Esophagus muscularis mucosa (tissue), 4 donors: ENCODE results near the gene ACAP1. TPM values are rescaled to one million over a fixed set of nuclear protein-coding genes. Genes with fewer than 3 reads are reported as not detected.
"Not testable (repeated sequence)": the region's sequence is repeated elsewhere in the genome, so short reads cannot be mapped to it uniquely, and the experiment has no call there.

Experiments
- DNase-seq: peaks from one replicate; pipeline ENCODE4 v3.0.0-alpha.2; 2017; ENCODE audit errors: extremely low spot score
- H3K27ac ChIP-seq, 4 donors: fragments of 200-600 bp; sonication (generic); replicated peaks in 1 of 4; 1 replicate in 3 of 4; 2 replicates in 1 of 4; pipeline ENCODE4 v1.5.1; 2016 to 2019; ENCODE audit warnings: mild to moderate bottlenecking in 1 of 4
- H3K27me3 ChIP-seq, 4 donors: fragments of 200-600 bp; sonication (generic); one replicate each; pipeline versions ENCODE4 v1.5.1 to v1.6.0; 2016 to 2019
- H3K36me3 ChIP-seq, 4 donors: fragments of 200-600 bp; sonication (generic); one replicate each; pipeline ENCODE4 v1.5.1; 2016 to 2019
- H3K4me1 ChIP-seq, 4 donors: fragments of 200-600 bp; sonication (generic); one replicate each; pipeline ENCODE4 v1.5.1; 2016 to 2019
- H3K4me3 ChIP-seq, 4 donors: fragments of 200-600 bp; sonication (generic); 1 replicate in 2 of 4; 2 replicates in 2 of 4; pipeline ENCODE4 v1.5.1; 2016 to 2019; ENCODE audit warnings: mild to moderate bottlenecking in 4 of 4, moderate library complexity in 1 of 4
- H3K9me3 ChIP-seq, 4 donors: fragments of 200-600 bp; sonication (generic); 1 replicate in 3 of 4; 2 replicates in 1 of 4; pipeline ENCODE4 v1.5.1; 2016 to 2019
- EP300 ChIP-seq: sonication (generic); formaldehyde crosslinking; IDR thresholded peaks from one replicate; pipeline ENCODE4 v1.6.1; 2017; ENCODE audit warnings: antibody characterized with exemption
- POLR2A ChIP-seq: fragments of 450-650 bp; IDR thresholded peaks from one replicate; pipeline ENCODE4 v1.6.1; 2017; ENCODE audit warnings: antibody characterized with exemption, moderate library complexity, mild to moderate bottlenecking, low read depth
- POLR2AphosphoS5 ChIP-seq, 2 donors: sonication (generic); formaldehyde crosslinking; IDR thresholded peaks; one replicate each; pipeline ENCODE4 v1.6.1; 2017; ENCODE audit warnings: antibody characterized with exemption in 2 of 2
- WGBS: methylation state at CpG from one replicate; pipeline ENCODE4 v1.1.5; 2018; 5-methylcytosine and 5-hydroxymethylcytosine counted together
- intact Hi-C: fragments of 100-400 bp; cut with DNase I; formaldehyde crosslinking; loops from one replicate; pipeline ENCODE4 v1.15.1; 2023
- total RNA-seq, 4 donors: library from RNA; depleted of rRNA; stranded (reverse); fragments of >200 nt; gene quantifications; one replicate each; pipeline versions ENCODE4 v1.1.0 to v1.2.1, GENCODE V29; 2016
- TF ChIP-seq, protein P1 (sequence below), 3 experiments: fragments of 200-600 bp in 2 of 3; fragments of 450-650 bp in 1 of 3; sonication (generic) in 2 of 3; IDR thresholded peaks; one replicate each; pipeline ENCODE4 v1.5.1; 2017 to 2019; ENCODE audit warnings: antibody characterized with exemption in 3 of 3, mild to moderate bottlenecking in 2 of 3, moderate library complexity in 1 of 3

ACAP1 gene
- total RNA-seq, 4 donors from 2014 or later, result 2.1 to 11.4 (median 4.6) TPM

GRCh38 chr17:7329374-7329996 is 6.8 kb upstream of the ACAP1 start:
- Histone ChIP-seq H3K27me3 (peaks cover 0 to 16% (median 0%) of the 10 kb centered on the region in 4 donors), H3K4me1 (peaks cover 16 to 29% (median 24%) of the 10 kb centered on the region in 4 donors), H3K27ac (peak overlapping the region; percentile 92 to 93 (median 92)), H3K9me3 (no peaks in the 10 kb centered on the region), H3K4me3 (peak overlapping the region; percentile 75 to 89 (median 84)), H3K36me3 (peaks cover 0 to 32% (median 26%) of the 10 kb centered on the region in 4 donors)
- DNase-seq, result peak; percentile 99
- TF ChIP-seq POLR2AphosphoS5 (IDR thresholded peaks at IDR 0.05) (peak; percentile 95), EP300 (no peak), POLR2A (peak; percentile 64)
- TF ChIP-seq, protein P1, sequence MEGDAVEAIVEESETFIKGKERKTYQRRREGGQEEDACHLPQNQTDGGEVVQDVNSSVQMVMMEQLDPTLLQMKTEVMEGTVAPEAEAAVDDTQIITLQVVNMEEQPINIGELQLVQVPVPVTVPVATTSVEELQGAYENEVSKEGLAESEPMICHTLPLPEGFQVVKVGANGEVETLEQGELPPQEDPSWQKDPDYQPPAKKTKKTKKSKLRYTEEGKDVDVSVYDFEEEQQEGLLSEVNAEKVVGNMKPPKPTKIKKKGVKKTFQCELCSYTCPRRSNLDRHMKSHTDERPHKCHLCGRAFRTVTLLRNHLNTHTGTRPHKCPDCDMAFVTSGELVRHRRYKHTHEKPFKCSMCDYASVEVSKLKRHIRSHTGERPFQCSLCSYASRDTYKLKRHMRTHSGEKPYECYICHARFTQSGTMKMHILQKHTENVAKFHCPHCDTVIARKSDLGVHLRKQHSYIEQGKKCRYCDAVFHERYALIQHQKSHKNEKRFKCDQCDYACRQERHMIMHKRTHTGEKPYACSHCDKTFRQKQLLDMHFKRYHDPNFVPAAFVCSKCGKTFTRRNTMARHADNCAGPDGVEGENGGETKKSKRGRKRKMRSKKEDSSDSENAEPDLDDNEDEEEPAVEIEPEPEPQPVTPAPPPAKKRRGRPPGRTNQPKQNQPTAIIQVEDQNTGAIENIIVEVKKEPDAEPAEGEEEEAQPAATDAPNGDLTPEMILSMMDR (IDR thresholded peaks at IDR 0.05), result peak in 1 of 3 experiments; percentile 3
- WGBS, result under 1% methylated on average over 23 of the region's 43 CpGs
- intact Hi-C loops, result no loop called here

DNA sequence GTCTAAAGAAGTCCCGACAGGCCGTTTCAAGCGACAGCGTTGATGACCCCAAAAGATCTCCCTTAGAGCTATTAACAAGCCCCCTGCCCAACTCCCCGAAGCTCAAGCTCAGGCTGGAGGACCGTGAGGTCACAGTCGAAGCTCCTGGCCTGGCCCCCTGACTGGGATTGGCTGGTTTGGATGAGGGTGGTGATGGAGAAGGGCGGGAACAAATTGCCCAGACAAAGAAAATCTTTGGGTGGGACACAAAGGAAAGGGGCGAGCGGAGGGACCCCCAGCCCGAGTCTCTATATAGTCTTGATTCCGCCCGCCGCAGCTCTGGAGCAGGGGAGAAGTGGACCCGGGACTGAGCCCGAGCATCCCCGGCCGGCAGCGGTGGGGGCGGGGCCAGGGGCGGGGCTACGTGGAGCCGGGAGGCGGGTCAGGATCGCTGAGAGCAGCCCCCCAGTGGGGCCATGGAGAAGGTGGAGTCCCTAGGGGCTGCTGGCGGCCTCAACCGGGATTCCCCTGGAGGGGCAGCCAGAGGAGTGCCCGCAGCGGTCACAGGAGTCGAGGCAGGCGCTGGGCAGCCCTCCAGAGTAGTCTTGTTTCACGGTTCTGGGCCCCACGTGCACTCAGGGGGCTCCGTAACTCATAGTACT is 6.2 kb upstream of the ACAP1 start:
- Histone ChIP-seq H3K4me1 (peaks cover 16 to 29% (median 24%) of the 10 kb centered on the region in 4 donors), H3K9me3 (no peaks in the 10 kb centered on the region), H3K27ac (peak overlapping the region; percentile 92 to 93 (median 92)), H3K4me3 (peak overlapping the region; percentile 75 to 89 (median 84)), H3K27me3 (peaks cover 0 to 22% (median 0%) of the 10 kb centered on the region in 4 donors), H3K36me3 (peaks cover 0 to 26% (median 20%) of the 10 kb centered on the region in 4 donors)
- no peak for DNase-seq
- no peak for TF ChIP-seq POLR2A
- 0% methylated on average over 6 of the region's 34 CpGs for WGBS
- intact Hi-C loops, result no loop called here

GRCh38 chr17:7330638-7331015 is 5.7 kb upstream of the ACAP1 start:
- Histone ChIP-seq H3K4me1 (peaks cover 16 to 29% (median 24%) of the 10 kb centered on the region in 4 donors), H3K27me3 (peaks cover 0 to 27% (median 2%) of the 10 kb centered on the region in 4 donors), H3K4me3 (peak overlapping the region; percentile 75 to 89 (median 84)), H3K27ac (peak overlapping the region; percentile 92 to 93 (median 92)), H3K36me3 (peaks cover 0 to 21% (median 15%) of the 10 kb centered on the region in 4 donors), H3K9me3 (no peaks in the 10 kb centered on the region)
- no peak for TF ChIP-seq EP300
- no peak for TF ChIP-seq POLR2A
- no peak for TF ChIP-seq POLR2AphosphoS5 (IDR thresholded peaks at IDR 0.05)
- TF ChIP-seq, protein P1 (IDR thresholded peaks at IDR 0.05), result no peak
- intact Hi-C loops, result no loop called here
- 84% methylated on average over 5 of the region's 13 CpGs for WGBS
- no peak for DNase-seq

GRCh38 chr17:7332111-7332510 is 4.2 kb upstream of the ACAP1 start:
- 52% methylated on average over 7 of the region's 7 CpGs for WGBS
- intact Hi-C loops, result no loop called here
- no peak for DNase-seq

DNA sequence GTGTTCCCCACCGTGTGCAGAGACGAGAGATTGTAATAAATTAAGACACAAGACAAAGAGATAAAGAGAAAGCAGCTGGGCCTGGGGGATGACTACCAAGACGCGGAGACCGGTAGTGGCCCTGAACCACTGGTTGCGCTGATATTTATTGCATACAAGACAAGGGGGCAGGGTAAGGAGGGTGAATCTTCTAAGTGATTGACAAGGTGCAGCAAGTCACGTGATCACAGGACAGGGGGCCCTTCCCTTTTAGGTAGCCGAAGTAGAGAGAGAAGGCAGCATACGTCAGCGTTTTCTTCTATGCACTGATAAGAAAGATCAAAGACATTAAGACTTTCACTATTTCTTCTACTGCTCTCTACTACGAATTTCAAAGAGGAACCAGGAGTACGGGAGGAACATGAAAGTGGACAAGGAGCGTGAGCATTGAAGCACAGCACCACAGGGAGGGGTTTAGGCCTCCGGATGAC is 3.7 kb upstream of the ACAP1 start:
- WGBS, result 50% methylated on average over 13 of the region's 14 CpGs
- H3K27ac ChIP-seq, H3K9me3 ChIP-seq, intact Hi-C loops, H3K4me3 ChIP-seq, H3K36me3 ChIP-seq, DNase-seq: not testable (repeated sequence)
- Histone ChIP-seq H3K27me3 (peaks cover 0 to 47% (median 7%) of the 10 kb centered on the region in 4 donors), H3K4me1 (peaks cover 14 to 24% (median 20%) of the 10 kb centered on the region in 4 donors)

More at GRCh38 chr17:7332111-7332510, 4.2 kb upstream of the ACAP1 start:
- Histone ChIP-seq H3K4me1 (peaks cover 16 to 29% (median 23%) of the 10 kb centered on the region in 4 donors), H3K27me3 (peaks cover 0 to 42% (median 7%) of the 10 kb centered on the region in 4 donors), H3K9me3 (no peaks in the 10 kb centered on the region), H3K36me3 (peaks cover 0 to 6% (median 3%) of the 10 kb centered on the region in 4 donors), H3K4me3 (no peak overlapping the region), H3K27ac (no peak overlapping the region)
- TF ChIP-seq POLR2AphosphoS5 (IDR thresholded peaks at IDR 0.05) (no peak), EP300 (no peak), POLR2A (no peak)
- TF ChIP-seq, protein P1 (IDR thresholded peaks at IDR 0.05), result no peak
